Stimulated activated CD8-positive, alpha-beta memory T cell treated with anti-CD3 and anti-CD28 coated beads, Interleukin-12 subunit alpha, Interleukin-12 subunit beta, amount 100 ng/mL, for 1 hour (primary cell): Measurements from ENCODE around the gene TMEM255A.

Source experiments
- DNase-seq: peaks from one replicate; pipeline ENCODE4 v3.0.0-alpha.2; 2020; ENCODE audit warnings: low read depth

Gene TMEM255A

GRCh38 chrX:120306630-120307029 is 4.6 kb downstream of the TMEM255A start:
- DNase-seq = no peak

DNA sequence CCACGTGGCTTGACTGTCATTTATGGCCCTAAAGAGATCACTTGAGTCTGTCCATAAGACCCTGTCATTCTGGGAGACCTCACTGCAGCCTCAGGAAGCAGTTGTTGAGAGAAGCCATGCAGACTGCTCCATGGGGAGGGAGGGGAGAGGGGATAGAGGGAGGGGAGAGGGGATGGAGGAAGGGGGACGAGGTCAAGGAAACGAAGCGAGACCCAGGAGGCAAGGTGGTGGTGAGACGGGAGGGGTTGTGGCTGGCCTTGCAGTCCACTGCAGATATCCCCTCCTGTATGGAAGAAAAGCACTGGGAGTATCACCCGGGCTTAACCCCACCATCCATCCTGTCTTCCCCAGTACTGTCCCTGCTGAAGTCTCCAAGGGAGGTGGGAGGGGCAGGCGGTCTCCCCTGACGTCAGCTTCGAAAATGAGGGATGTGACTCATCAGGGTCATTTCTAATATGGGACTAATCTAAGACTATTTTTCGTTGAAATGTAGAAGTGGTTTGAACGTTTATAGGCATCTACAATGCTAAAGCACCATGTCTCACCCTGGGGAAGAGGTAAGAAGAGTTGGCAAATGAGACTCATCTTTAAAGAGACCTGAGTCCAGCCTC is 5.6 kb downstream of the TMEM255A start:
- no peak for DNase-seq

GRCh38 chrX:120304256-120304655 is 7.0 kb downstream of the TMEM255A start:
- DNase-seq = no peak

DNA sequence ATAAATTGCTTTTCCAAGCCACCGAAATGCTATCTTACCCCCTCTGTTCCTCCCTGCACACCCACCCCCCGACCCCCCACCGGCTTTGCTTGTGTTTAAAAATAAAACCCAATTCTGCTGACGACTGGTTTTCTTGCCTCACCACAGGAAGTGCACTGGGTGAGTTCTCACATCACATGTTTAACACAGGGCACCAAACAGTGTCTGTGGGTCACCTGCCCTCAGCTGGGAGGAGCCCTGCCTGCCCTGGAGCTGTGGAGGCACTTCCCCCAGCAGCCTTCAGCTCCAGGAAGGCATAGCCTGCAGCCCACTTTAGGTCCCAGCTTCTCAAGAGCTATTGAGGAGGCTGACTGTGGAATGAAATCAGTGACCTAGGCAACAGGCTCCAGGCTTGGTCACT is 8.8 kb downstream of the TMEM255A start:
- DNase-seq = no peak

DNA sequence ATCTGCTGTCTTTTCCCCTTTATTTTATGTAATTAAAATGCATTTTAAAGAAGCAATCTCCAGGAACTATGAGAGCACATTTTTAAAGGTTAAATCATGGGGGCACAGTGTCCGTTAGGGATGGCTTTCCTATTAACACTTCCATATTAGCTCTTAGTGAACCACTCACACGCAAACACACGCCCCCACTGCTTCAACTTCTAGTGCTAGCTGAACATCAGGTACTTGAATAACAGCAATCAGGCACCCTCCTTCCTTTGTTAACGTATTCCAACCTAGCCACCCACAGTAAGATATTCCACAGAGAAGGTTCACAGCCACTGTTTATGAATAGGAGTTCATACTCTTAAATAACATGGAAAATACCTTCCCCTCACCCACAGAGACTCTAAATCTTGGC is 9.3 kb downstream of the TMEM255A start:
- no peak for DNase-seq

GRCh38 chrX:120301497-120301896 is 9.8 kb downstream of the TMEM255A start:
- no peak for DNase-seq

DNA sequence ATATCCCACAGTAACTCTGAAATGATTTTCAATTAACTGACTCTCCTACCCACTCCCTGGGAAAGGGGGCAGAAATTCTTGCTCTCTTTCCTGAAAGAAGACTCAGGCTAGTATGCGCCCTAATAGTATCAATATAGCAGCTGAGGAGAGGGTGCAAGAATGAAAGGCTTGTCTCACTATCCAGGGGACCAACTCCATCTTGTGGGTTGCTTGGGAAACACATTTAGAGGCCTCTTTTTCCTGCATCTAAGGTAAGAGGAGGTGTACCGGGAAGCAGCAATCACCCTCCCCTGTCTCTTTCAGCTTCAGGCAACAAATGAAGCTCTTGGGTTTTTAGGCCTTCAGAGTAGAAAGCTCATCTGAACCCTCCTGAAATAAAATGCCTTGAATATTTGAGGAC is 11.3 kb downstream of the TMEM255A start:
- no peak for DNase-seq

DNA sequence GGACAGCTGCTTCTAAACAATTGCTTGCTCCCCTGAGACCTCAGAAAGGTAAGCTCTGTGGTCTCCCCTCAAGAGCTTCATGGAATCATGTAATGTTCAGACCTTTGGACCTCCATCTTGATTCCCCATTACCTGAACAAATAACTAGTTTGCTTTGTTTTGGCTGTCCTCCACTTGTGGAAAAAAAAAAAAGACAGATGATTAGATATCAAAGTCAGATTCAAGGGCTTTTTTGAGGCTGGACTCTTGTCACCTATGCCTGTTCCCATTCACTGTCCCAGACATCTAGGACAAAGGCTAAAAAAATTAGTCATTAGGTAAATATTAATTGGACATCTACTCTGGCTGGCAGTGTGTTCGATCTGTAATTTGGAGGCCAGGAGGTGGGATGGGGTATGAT is 13.3 kb downstream of the TMEM255A start:
- no peak for DNase-seq

DNA sequence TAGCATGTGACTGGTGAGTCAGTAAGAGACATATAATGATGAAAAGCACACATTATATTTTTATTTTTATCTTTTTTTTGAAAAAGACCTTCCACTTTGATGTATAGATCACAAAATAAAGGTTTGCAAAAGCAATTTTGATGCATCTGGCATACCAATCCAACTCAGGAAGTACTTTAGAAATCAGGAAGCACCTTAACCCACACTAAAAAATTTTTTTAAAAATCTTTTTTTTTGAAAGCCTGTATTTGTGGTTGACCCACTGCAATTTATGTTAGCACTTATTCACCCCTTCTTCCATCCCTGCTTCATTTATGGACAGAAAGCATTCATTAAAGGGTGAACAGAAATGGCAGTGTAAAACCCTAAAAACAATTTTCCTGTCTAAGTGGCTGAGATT is 16.6 kb downstream of the TMEM255A start:
- no peak for DNase-seq

DNA sequence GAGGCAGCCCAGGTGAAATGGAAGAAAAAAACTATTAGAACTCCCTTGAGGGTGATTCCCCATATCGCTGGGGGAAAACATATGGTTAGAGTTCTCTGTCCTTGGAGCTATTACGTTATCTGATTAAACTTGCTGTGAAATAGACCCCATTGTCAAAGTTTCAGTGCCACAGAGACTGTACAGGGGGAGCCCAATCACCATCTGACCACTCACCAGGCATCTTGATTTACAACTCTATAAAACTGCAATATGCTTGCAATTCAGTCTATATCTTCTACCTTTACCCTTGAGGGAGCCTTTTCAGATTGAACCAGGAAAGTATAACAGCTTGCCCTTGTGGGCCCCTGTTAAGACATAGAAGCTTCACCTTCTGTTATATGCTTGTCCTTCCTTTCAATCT is 18.2 kb downstream of the TMEM255A start:
- DNase-seq = no peak

- no peak for DNase-seq
These were observed 20.1 kb downstream of the TMEM255A start for GRCh38 chrX:120291211-120291610.

DNA sequence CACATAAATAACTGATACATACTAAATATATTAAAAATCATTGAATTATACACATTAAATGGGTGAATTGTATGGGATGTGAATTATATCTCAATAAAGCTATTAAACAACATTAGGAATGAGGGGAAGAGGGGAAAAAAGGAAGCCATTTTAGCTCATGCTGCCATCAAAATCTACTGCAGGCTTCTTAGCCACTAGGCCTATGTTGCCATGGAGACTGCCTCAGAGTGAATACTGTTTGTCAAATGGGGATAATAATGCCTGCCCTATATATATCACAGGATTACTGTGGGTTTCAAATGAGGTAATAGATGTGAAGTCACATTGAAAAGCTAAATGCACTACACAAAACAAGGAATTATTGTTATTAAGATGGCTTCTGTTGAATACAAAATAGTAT is 21.2 kb downstream of the TMEM255A start:
- DNase-seq = no peak

DNA sequence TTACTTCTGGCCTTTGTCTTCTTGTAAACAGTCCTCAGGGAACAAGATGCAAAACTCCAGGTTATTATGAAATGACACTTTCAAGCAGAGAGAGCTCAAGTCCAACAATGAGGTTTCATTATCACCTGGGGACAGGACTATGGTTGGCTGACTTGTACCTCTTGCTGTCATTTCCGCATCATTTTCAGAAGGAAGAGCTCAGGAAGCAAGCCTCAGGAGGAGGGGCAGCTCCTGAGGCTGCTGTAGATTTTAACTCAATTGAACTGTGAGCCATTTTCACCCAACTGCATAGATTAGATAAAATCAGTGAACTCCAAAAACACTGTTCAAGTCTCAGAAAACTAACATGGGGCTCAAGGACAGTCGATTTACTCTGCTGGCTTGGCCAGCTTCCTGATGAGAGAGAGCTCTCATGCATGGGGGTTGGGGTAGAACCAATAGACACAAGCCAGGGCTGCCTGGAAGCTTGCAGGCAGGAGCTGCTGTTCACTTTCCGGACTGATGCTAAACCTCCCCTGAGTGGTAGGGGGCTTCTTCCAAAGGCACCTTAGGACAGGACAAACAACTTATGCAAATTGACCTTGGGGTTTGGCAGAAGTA is 23.6 kb downstream of the TMEM255A start:
- DNase-seq = no peak

DNA sequence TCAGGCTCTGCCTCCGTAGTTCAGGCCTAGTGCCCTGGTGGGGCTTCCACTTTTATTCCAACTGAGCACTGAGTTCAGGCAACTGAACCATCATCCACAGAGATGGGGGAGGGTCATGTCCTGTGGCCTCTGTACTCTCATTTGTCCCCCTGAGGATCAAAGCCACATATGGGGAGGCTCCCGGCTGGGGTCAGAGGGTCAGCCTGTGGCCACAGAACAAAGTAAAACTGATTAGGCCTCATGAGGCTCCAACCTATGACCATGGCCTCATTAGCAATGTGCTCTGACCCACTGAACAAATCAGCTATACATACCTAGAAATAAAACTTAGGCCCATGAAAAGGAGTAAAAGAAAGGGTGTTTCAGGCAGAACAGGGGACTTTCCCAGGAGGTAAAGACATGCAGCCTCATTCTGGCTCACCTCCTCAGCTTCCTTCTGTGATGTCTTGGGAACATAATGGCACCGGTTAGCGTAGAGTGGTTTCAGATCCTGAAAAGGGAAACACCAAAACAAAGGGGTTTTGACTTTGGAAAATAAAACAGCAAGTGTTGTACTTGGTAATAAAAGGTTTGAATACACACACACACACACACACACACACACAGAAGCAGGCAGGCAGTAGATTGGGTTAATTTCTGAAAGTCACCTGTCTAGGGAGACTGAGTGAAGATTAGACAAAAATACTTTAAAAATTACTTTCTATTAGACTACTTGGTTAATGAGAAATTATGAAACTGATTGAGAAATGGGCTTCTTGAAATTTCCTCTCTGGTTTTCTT is 24.3 kb downstream of the TMEM255A start:
- DNase-seq = no peak

DNA sequence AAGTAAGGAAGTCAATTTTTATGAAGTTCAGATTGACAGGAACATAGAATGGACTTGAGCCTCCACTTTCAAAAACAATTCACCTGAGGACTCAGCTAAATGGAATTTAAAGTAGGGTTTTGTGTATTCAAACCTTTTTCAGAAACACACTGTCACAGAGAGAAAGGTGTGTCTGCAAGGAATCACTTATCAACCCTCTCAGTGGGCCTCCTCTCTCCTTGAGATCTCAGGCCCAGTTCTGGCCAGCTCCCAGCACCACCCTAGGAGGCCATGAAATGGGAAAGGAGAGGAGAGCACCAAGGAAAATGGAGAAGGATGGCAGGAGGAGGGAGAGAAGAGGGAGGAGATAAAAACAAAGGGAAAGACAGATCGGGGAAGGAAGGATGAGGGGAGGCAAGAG is 28.6 kb downstream of the TMEM255A start:
- DNase-seq = no peak

DNA sequence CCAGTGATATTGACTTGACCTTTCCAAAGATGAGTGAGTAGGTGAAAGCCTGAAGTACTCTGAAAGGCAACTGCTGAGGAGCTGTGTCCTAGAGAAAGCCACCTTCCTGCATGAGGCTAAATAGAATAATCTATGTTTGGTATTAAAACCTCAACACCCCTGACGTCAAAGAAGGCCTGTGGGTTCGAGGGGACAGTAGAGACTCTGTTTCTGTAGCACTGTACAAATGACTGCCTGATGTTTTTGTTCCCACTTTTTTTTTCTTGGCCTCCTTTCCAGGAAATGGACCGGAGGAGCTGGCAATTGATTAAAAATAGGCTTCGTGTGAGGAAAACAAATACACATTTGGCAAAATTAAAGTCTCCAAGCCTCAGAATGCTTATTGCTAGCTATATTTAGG is 29.5 kb downstream of the TMEM255A start:
- DNase-seq = no peak

DNA sequence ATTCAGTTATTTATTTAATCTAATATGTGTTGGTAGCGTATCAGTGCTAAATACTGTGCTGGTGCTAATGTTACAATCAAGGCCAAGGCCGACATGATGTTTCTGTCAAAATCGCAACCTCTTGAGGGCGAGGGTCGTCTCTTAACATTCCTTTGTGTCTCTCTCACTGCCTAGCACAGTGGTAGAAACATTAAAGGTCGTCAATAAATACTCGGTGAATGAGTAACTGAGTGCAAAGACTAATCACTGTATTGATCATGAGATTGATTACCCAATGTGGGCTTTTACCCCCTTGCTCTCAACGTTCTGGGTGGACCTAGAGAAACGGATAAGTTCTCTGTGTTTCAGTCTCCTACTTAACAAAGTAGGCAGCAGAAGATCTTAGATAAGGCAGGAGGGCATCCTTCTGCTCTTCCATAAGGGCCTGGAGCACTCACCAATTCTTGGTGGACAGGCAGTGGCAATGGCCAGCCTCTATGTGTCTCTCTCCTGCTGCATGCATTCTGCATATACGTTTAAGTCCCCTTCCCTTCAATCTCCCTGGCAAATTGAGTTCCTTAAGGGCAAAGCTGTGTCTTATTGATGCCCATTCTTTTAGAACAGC is 30.1 kb downstream of the TMEM255A start:
- DNase-seq = no peak

- DNase-seq = no peak
These were observed 36.3 kb downstream of the TMEM255A start for GRCh38 chrX:120274958-120275357.

DNA sequence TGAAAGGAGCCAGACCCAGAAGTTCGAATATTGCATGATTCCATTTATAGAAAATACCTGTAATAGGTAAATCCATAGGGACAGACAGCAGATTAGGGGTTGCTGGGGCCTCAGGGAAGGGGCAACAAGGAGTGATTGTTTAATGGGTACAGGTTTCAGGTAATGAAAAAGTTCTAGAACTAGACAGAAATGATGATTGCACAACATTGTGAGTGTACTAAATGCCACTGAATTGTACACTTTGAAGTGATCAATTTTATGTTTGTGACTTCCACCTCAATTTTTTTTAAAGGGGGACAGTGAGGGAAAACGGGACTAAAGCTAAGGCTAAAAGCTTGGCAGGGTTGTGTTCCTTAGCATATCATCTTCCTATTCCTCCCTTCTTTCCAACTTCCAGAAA is 37.1 kb downstream of the TMEM255A start:
- DNase-seq = no peak

DNA sequence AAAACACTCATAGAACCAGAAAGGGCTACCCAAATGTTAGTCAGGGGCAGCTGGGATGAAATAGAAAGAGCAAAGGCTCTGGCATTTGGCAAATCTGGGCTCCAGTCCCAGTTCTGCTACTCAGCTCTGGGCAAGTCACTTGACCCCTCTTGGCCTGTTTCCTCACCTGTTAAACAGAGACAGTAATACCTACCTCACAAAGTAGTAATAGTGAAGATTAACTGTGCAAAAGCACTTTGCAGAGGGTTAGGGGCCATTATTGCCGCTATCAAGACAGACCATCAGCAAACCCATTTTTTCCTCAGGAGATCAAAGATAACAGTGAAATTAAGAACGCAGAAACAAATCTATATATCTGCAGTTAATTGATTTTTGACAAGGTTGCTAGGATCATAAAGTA is 40.0 kb downstream of the TMEM255A start:
- DNase-seq = no peak

DNA sequence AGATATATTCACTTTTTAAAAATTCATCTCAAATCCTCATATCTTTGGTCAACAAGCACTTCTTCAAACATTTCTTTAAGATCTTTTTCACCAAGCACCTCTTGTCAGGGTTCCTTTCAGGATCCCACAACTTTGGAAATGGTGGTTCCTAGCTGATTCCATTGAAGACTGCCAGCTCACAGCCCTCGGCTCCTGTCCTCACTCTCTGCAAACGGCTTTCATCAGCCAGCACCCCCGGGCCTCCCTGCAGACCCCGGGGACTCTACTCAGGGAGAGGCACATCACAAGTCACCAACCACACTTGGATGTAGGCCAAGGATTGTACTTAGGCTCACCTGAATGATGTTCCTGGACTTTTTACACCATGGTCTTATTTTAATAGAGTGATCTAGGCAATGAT is 40.7 kb downstream of the TMEM255A start:
- no peak for DNase-seq

- DNase-seq = no peak
These were observed 41.8 kb downstream of the TMEM255A start for GRCh38 chrX:120269373-120270035.

GRCh38 chrX:120264341-120264740 is 46.9 kb downstream of the TMEM255A start:
- DNase-seq = no peak
